NCI-H2107 treated with DMSO at 0.1 percent for 48 hours (cell line): Measurements from ENCODE around the gene PJA2.
"Not testable (repeated sequence)": the region's sequence is repeated elsewhere in the genome, so short reads cannot be mapped to it uniquely, and the experiment has no call there.

Experiments used
- DNase-seq: peaks from one replicate; lab custom pipeline; 2025; ENCODE audit not compliant: unreplicated experiment; lab: John Stamatoyannopoulos, UW

PJA2 gene

DNA sequence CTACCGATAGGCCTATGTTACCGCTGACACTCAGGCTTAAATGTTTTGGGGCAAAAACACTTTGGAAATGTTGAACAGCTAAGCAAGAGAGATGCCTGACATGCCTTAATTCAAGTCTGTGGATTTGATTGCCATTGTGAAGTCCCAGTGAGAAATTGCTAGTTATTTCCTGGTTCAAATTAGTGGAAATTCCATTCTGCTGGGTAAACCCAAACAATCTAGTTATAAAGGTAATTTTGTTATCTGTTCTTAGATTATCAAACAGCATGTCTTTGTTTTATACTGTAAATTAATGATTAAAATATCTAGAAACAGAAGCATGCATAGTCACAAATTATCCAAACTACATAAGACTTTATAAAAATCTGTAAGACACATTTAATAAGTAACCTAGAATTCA lies 96.6 kb downstream of the PJA2 start:
- no peak for DNase-seq

DNA sequence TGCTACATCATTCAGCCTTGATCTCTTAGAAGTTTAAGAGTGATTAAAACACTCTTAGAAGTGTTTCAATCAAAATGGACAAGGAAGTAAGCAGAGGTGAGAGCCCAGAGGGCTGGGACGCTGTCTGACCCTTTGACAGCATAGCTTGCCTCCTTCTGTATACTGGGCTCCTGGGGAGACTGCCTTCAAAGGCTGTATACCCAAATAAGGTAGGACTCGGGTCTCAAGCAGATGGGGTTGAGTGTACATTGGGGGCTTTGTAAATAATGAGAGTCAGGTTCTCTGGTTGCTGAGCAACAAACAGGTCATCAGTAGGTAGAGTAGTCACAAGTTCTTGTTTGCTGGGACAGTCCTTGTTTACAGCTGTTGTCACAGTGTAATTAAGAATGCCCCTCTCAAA lies 97.1 kb downstream of the PJA2 start:
- no peak for DNase-seq

DNA sequence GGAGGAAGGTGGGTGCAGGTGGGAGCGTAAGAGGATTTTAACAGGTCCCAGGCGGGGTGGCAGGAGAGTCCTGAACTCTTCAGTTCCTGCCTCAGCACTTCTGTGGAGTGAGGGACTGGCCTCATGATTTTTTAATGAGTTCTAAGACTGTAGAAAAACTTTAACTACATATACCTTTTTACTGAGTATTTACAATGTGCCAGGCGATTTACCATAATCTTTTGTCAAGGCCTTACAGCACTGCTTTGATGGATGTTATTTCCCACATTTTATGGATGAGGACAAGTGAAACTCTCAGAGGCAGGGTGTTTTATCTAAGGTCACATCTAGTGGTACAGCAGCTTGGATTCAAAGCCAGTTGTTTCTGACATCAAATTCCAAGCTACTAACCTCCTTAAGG lies 99.5 kb downstream of the PJA2 start:
- no peak for DNase-seq

DNA sequence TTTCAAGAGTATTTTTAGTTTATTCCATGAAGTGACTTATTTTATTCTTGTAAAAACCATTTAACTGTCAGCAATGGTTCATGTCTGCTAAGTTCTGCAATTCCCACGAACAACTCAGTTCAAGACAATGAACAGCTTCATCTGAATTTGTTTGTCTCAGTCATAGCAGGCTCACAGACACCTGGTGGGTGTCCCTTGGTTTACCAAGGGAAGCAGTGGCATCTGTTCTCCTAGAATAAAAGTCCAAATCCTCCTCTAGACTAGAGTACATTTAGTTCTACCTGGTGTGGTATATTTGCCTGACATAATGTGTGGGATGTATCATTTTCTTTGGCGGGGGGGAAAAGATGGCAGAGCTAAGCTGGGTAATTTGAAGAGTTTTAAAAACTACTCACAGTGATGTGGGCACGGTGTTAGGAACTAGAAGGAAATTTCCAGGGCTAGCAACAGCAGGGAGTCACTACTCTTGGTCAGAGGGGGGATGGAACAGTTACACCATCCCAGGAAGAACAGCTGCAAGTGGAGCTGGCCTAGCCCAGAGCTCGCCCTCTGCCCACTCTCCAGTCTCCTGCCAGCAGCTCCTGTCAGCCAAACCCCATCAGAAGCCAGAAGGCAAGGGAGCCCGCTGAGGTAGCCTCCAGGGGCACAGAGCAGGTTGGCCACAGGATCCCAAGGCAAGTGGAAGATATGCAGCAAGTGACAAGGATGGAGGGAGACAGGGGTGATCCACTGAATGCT lies 100.3 kb downstream of the PJA2 start:
- no peak for DNase-seq

DNA sequence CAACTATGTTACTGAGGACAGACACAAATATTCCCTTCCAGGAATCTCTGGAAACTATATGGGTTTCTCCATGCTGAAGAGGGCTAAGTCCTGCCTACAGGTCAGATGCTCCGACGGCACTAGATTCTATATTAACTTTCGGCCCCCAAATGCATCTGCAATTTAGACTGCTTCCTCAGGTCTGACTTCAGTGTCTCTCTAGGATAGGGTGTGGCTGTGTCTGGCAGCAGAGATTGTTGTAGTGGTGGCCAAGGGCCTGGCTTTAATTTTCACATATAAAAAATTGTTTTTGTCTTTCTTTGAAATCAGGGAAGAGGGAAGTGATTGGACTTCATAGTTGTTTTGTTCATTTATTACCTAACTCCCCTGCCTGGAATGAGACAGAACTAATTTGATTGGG lies 101.8 kb downstream of the PJA2 start:
- DNase-seq = no peak

DNA sequence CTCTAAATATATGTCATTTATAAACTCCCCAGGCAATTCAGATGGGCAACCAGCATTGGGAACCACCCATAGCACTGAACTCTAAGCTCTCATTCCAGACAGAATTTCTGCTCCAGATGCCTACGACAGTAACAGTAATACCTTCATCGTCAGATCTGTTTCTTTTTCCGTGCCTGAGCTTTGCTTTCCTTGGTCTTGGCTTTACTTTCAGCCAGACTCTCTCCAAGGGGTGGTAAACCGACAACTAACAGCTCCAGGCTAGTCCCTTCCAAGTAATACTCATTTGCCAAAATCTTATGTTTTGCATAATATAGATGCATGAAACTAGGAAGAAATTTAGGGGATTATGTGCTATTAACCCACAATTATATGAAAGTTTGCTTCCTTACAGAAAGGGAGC lies 102.3 kb downstream of the PJA2 start:
- no peak for DNase-seq

DNA sequence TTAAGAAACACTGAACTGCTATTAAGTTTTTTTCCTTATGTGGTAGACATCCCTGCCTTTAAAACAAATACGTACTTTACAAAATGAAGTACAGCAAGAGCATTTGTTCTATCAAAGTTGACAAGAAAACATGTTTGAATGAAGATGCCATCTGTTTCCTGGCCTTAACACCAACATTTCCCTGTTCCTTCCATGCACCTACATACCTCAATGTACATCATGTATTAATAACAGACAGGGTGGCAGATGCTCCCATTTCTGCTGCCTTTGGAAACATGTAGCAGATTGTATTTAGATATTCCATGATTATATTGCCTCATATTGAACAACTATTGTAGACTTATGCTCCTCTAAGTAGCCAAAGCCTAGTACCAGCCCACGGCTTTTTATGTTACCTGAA lies 104.4 kb downstream of the PJA2 start:
- DNase-seq = no peak

DNA sequence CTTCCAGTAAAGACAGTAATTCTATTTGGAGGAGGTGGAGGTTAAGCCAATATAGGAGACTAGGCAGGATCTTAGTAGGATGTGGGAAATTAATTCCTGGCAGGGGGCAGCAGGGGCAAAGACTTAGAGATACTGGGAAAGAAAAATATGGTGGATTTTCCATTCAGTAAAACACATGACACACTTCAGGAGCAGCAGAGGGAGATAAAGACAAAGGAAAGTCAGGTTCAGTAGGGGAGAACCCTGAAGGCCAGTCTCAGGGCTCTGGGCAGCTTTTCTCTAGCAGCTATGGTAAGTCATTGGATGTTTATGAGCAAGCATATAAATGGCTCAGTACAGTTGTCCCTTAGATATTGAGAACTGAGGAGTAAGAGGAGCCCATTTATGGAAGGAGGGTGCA lies 105.5 kb downstream of the PJA2 start:
- DNase-seq = no peak

DNA sequence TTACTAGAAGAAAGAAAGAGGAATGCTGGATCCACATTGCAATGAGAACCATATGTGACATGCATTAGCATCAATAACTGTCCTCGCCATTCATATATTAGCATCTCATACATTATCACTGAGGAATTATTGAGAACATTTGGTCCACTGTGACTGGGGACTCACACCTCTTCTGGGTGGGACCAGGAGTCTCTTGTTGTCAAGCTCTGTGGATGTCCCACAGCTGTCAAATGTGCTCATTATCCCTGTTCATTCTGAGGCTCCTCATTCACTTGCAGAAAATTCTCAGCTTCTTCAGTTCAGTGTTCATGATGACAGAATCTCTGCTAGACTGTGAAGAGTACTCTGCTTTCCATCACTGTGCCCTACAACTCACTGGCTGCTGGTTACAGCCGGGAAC lies 109.4 kb downstream of the PJA2 start:
- DNase-seq = no peak

DNA sequence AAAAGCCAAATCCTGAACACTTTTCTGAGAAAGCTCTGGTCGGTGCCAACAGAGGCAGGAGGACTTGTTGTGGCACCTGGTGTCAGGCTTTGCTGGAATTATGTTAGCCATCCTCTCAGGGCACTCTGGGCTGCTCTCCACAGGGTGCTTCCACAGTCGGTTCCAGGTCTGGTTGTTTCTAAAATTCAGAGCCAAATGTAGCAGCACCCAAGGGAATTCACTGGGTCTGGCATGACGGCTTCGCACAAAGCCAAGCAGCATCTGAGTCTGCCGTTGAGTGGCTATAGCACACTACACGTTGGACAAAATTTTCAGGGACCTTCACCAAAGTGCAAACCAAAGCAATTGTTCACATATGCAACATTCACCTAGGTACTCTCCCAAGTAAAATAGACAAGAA lies 110.2 kb downstream of the PJA2 start:
- peak; percentile 36 for DNase-seq

DNA sequence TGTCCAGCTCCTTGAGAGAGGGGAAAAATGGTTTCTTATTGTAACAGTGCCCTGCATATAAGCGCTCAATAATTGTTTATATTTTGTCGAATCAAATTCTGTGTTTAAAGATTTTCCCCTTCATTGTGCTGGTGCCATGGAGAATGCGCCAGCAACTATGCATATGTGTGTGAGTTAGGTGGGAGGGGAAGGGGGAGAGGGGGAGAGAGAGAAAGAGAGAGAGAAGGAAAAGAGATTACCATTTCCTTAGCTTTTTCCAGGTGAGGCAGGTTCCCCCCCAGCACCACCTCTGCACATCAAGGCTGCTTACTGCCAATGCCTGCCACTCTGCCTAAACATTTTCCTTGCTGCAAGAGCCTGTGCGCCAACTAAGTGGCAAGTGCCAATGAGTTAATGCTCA lies 111.0 kb downstream of the PJA2 start:
- DNase-seq = no peak

DNA sequence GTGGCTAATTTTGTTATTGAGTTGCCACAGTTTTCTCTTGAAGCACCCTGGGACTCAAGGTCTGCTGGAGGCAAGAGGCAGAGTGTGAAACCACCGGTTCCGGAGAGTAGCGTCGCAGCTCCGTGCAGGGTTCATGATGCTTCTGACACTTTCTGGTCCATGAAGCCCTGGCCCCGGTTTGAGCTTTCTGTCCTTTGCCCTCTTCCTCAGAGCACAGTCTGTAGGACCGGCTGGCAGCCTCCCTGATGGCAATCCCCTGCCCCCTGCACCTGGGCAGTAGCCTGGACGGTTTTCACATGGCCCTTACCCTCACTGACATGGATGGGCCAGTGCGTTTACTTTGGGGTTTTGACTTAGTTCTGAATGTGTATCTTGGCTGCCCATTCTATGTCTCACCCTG lies 111.9 kb downstream of the PJA2 start:
- DNase-seq = no peak

DNA sequence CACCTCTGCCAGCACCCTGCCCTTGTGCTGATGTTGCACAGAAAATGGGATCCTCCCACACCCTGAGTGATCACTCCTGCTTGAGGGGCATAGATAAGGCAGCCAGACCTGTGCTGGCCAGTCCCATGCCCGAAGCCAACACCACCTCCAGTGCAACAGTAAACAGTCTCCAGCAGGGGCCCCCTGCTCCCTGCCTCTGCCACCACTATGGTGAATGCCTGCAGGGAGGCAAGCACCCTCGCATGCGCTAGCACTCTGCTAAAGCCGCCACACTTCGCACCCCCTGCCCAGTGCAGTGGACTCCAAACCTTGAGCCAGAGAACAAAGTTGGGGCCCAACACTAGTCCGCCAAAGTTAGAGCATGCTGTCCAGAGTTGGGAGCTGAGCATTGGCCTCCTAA lies 118.7 kb downstream of the PJA2 start:
- no peak for DNase-seq

DNA sequence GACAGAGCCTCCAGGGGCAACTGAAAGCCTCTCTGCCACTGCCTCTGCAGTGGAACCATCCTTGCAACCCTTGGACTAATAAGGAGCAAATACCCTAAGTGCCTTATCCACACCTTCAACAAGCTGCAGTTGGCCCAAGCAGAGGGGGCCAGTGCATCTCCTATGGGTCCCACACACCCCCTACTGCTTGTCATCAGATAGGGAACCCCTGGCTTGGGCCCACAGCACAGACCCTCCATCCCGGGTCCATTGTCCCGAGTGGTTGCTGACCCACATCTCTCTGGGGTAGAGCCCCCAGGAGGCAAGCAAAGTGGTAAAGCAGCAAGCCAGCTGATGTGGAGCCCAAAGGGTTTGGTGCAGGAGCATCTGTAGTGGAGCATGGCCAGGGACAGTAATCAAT lies 119.5 kb downstream of the PJA2 start:
- no peak for DNase-seq

DNA sequence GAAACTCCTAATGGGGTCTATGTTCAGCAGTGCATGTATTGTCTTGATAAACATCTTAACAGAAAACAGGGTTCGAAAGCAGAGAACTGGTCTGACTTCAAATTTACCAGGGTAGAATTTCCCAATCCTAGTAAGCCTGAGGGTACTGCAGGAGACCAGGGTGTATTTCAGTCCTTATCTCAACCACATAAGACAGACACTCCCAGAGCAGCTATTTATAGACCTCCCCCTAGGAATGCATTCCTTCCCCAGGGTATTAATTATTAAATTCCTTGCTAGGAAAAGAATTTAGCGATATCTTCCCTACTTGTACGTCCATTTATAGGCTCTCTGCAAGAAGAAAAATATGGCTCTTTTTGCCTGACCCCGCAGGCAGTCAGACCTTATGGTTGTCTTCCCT lies 123.1 kb downstream of the PJA2 start:
- not testable (repeated sequence) for DNase-seq
